ELR (cell line): ENCODE results near the gene BMPER.

Experiments used
- DNase-seq: peaks from one replicate; pipeline ENCODE4 v3.0.0-alpha.2; 2015; ENCODE audit warnings: low read depth

The BMPER gene

GRCh38 chr7:33888166-33888565 lies 17.2 kb upstream of the BMPER start:
- DNase-seq = peak; percentile 68

- DNase-seq = no peak
Measured at GRCh38 chr7:33892945-33893344, 12.4 kb upstream of the BMPER start.

- no peak for DNase-seq
Measured at GRCh38 chr7:33893377-33893776, 12.0 kb upstream of the BMPER start.

- peak; percentile 84 for DNase-seq
Measured at GRCh38 chr7:33895025-33895804, 10.1 kb upstream of the BMPER start.

GRCh38 chr7:33900501-33900900 lies 4.8 kb upstream of the BMPER start:
- peak; percentile 72 for DNase-seq

GRCh38 chr7:33901199-33901598 lies 4.1 kb upstream of the BMPER start:
- DNase-seq = peak; percentile 77

- no peak for DNase-seq
Measured at GRCh38 chr7:33901847-33902246, 3.5 kb upstream of the BMPER start.

- DNase-seq = no peak
Measured at GRCh38 chr7:33902746-33903145, 2.6 kb upstream of the BMPER start.

- DNase-seq = peak; percentile 87
Measured at GRCh38 chr7:33903791-33904680, 1.3 kb upstream of the BMPER start.

GRCh38 chr7:33904681-33905388 lies 504 bp upstream of the BMPER start:
- DNase-seq = peak; percentile 86

GRCh38 chr7:33906697-33907096 lies 1.4 kb downstream of the BMPER start:
- no peak for DNase-seq

- no peak for DNase-seq
Measured at GRCh38 chr7:33907625-33908024, 2.3 kb downstream of the BMPER start.

GRCh38 chr7:33909318-33909717 lies 4.0 kb downstream of the BMPER start:
- DNase-seq = no peak

GRCh38 chr7:33909755-33910154 lies 4.4 kb downstream of the BMPER start:
- DNase-seq = no peak

- no peak for DNase-seq
Measured at GRCh38 chr7:33910756-33911155, 5.4 kb downstream of the BMPER start.

- DNase-seq = peak; percentile 23
Measured at GRCh38 chr7:33916357-33917081, 11.2 kb downstream of the BMPER start.

GRCh38 chr7:33917661-33918060 lies 12.3 kb downstream of the BMPER start:
- no peak for DNase-seq

GRCh38 chr7:33918438-33919143 lies 13.3 kb downstream of the BMPER start:
- no peak for DNase-seq

GRCh38 chr7:33919449-33919848 lies 14.1 kb downstream of the BMPER start:
- no peak for DNase-seq

- DNase-seq = no peak
Measured at GRCh38 chr7:33921216-33921938, 16.0 kb downstream of the BMPER start.

- DNase-seq = no peak
Measured at GRCh38 chr7:33922820-33923219, 17.5 kb downstream of the BMPER start.
